Measurements from ENCODE around the gene FABP7. TPM values are rescaled to one million over a fixed set of nuclear protein-coding genes. Genes with fewer than 3 reads are reported as not detected.

Gene FABP7
- total and polyA plus RNA-seq, 2 of the 13 experiments (the other 11 are each of a cell fraction or from before 2014, with no cell fraction given): not detected

DNA sequence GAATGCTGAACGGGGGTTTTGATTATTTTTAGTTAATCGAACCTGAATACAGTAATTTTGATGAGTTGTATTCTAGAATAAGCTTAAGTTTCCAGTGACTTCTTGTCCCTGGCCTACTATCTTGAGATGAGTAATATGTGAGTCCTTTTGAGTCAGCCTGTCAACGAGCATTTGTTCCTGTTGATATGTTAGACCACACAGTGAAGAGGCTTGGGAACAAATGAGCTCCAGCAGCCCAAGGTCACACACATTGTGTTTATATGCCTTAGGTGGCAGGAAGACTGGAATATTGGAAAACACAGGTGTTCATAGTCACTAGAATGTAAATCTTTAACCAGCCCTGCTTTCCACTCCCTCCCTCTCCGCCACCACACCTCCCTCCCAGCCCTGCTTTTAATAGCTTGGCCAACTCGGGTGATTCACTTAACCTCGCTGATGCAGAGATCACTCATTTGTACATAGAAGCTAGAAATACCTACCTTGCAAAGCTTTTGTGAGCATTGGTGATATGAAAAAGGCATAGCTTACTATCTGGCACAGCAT is 18.7 kb downstream of the FABP7 start (continued):
- TF ChIP-seq, protein P1, sequence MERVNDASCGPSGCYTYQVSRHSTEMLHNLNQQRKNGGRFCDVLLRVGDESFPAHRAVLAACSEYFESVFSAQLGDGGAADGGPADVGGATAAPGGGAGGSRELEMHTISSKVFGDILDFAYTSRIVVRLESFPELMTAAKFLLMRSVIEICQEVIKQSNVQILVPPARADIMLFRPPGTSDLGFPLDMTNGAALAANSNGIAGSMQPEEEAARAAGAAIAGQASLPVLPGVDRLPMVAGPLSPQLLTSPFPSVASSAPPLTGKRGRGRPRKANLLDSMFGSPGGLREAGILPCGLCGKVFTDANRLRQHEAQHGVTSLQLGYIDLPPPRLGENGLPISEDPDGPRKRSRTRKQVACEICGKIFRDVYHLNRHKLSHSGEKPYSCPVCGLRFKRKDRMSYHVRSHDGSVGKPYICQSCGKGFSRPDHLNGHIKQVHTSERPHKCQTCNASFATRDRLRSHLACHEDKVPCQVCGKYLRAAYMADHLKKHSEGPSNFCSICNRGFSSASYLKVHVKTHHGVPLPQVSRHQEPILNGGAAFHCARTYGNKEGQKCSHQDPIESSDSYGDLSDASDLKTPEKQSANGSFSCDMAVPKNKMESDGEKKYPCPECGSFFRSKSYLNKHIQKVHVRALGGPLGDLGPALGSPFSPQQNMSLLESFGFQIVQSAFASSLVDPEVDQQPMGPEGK (CRISPR knock-in tag; IDR thresholded peaks at IDR 0.05): peak; percentile 66
- TF ChIP-seq ZNF562 (CRISPR knock-in tag; IDR thresholded peaks at IDR 0.05; ENCODE audit: borderline replicate concordance) (no peak), KAT8 (CRISPR knock-in tag; IDR thresholded peaks at IDR 0.05) (peak; percentile 76), ZBTB7B (CRISPR knock-in tag; IDR thresholded peaks at IDR 0.05) (no peak), ZNF333 (CRISPR knock-in tag; IDR thresholded peaks at IDR 0.05; ENCODE audit: borderline replicate concordance) (no peak), RCOR2 (CRISPR knock-in tag; IDR thresholded peaks at IDR 0.05) (0 out of 2 replicates have a peak, but pooled peaks have one; percentile 56), ZNF160 (CRISPR knock-in tag; IDR thresholded peaks at IDR 0.05) (no peak), ZFP90 (CRISPR knock-in tag; IDR thresholded peaks at IDR 0.05; ENCODE audit: borderline replicate concordance) (peak; percentile 38; the same call in 1 of the 2 replicates), ZNF724P (CRISPR knock-in tag; IDR thresholded peaks at IDR 0.05; ENCODE audit: borderline replicate concordance) (no peak), ZNF343 (CRISPR knock-in tag; IDR thresholded peaks at IDR 0.05) (no peak), ARHGAP35 (CRISPR knock-in tag; IDR thresholded peaks at IDR 0.05; ENCODE audit: borderline replicate concordance) (no peak), JUND (CRISPR knock-in tag; IDR thresholded peaks at IDR 0.05) (no peak), KDM2A (CRISPR knock-in tag; IDR thresholded peaks at IDR 0.05; ENCODE audit: borderline replicate concordance, low read depth) (peak; percentile 34; the same call in 1 of the 2 replicates), EZH2 (conservative IDR thresholded peaks at IDR 0.05; ENCODE audit: low read depth, low read length) (no peak), PITX1 (CRISPR knock-in tag; IDR thresholded peaks at IDR 0.05) (peak; percentile 74), MXI1 (IDR thresholded peaks at IDR 0.05; ENCODE audit: borderline replicate concordance, low read depth, low read length) (peak; percentile 70; the same call in 1 of the 3 replicates), POLR2AphosphoS2 (IDR thresholded peaks at IDR 0.05; ENCODE audit: low read depth, low read length) (no peak), NFIC (IDR thresholded peaks at IDR 0.05; ENCODE audit: low read length) (peak; percentile 51; the same call in 1 of the 2 replicates), SALL2 (CRISPR knock-in tag; IDR thresholded peaks at IDR 0.05) (no peak)
- TF ChIP-seq, protein P2, sequence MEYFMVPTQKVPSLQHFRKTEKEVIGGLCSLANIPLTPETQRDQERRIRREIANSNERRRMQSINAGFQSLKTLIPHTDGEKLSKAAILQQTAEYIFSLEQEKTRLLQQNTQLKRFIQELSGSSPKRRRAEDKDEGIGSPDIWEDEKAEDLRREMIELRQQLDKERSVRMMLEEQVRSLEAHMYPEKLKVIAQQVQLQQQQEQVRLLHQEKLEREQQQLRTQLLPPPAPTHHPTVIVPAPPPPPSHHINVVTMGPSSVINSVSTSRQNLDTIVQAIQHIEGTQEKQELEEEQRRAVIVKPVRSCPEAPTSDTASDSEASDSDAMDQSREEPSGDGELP (IDR thresholded peaks at IDR 0.05; ENCODE audit: borderline replicate concordance, low read depth): peak; percentile 85; the same call in 1 of the 2 replicates
- TF ChIP-seq, protein P3, sequence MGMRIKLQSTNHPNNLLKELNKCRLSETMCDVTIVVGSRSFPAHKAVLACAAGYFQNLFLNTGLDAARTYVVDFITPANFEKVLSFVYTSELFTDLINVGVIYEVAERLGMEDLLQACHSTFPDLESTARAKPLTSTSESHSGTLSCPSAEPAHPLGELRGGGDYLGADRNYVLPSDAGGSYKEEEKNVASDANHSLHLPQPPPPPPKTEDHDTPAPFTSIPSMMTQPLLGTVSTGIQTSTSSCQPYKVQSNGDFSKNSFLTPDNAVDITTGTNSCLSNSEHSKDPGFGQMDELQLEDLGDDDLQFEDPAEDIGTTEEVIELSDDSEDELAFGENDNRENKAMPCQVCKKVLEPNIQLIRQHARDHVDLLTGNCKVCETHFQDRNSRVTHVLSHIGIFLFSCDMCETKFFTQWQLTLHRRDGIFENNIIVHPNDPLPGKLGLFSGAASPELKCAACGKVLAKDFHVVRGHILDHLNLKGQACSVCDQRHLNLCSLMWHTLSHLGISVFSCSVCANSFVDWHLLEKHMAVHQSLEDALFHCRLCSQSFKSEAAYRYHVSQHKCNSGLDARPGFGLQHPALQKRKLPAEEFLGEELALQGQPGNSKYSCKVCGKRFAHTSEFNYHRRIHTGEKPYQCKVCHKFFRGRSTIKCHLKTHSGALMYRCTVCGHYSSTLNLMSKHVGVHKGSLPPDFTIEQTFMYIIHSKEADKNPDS (CRISPR knock-in tag; IDR thresholded peaks at IDR 0.05): no peak
- TF ChIP-seq, protein P4, sequence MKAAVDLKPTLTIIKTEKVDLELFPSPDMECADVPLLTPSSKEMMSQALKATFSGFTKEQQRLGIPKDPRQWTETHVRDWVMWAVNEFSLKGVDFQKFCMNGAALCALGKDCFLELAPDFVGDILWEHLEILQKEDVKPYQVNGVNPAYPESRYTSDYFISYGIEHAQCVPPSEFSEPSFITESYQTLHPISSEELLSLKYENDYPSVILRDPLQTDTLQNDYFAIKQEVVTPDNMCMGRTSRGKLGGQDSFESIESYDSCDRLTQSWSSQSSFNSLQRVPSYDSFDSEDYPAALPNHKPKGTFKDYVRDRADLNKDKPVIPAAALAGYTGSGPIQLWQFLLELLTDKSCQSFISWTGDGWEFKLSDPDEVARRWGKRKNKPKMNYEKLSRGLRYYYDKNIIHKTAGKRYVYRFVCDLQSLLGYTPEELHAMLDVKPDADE (CRISPR knock-in tag; IDR thresholded peaks at IDR 0.05): no peak
